DND-41 (cell line): ENCODE data around the gene IRF5.
"Not testable (repeated sequence)": the region's sequence is repeated elsewhere in the genome, so short reads cannot be mapped to it uniquely, and the experiment has no call there.

ENCODE experiments used
- ATAC-seq: fragments of 200-7000 bp; cut with Tn5 transposase; 3 replicates; pipeline ENCODE4 v1.9.1; 2021; ENCODE audit warnings: low read depth; ENCODE audit not compliant: insufficient read depth
- DNase-seq: peaks from one replicate; pipeline ENCODE4 v3.0.0-alpha.2; 2020
- H2AFZ ChIP-seq: 2 replicates; pipeline ENCODE4 v1.6.0; 2012; ENCODE audit warnings: low read depth, low read length
- H3K27ac ChIP-seq: 2 replicates; pipeline ENCODE4 v1.5.1; 2012; ENCODE audit warnings: low read length, inconsistent platforms
- H3K27me3 ChIP-seq: fragments of 200-600 bp; sonication (generic); 2 replicates; pipeline ENCODE4 v1.6.0; 2012; ENCODE audit warnings: low read length, mild to moderate bottlenecking, inconsistent platforms; ENCODE audit not compliant: insufficient read depth, poor library complexity
- H3K36me3 ChIP-seq: 2 replicates; pipeline ENCODE4 v1.5.1; 2012; ENCODE audit warnings: low read length, inconsistent platforms; ENCODE audit not compliant: insufficient read depth
- H3K4me1 ChIP-seq: 2 replicates; pipeline ENCODE4 v1.5.1; 2012; ENCODE audit warnings: mild to moderate bottlenecking, low read length; ENCODE audit not compliant: insufficient read depth
- H3K4me2 ChIP-seq: 2 replicates; pipeline ENCODE4 v1.6.0; 2012; ENCODE audit warnings: mild to moderate bottlenecking, moderate library complexity, low read length, inconsistent platforms; ENCODE audit not compliant: insufficient read depth
- H3K4me3 ChIP-seq, 2 experiments: fragments of 200-600 bp in 1 of 2; shearing (Covaris generic) in 1 of 2; 2 replicates each; pipeline ENCODE4 v1.5.1; 2012 to 2016; ENCODE audit warnings: inconsistent platforms in 2 of 2, low read length in 2 of 2, mild to moderate bottlenecking in 2 of 2, low read depth in 1 of 2, moderate library complexity in 1 of 2
- H3K79me2 ChIP-seq: 2 replicates; pipeline ENCODE4 v1.6.0; 2012; ENCODE audit warnings: low read length, inconsistent platforms; ENCODE audit not compliant: insufficient read depth
- H3K9ac ChIP-seq: 2 replicates; pipeline ENCODE4 v1.6.0; 2012; ENCODE audit warnings: low read depth, mild to moderate bottlenecking, inconsistent platforms, low read length, moderate library complexity
- H3K9me3 ChIP-seq: 2 replicates; pipeline ENCODE4 v1.5.1; 2012; ENCODE audit warnings: low read length, moderate library complexity, mild to moderate bottlenecking, inconsistent platforms; ENCODE audit not compliant: insufficient read depth, severe bottlenecking
- H4K20me1 ChIP-seq: 2 replicates; pipeline ENCODE4 v1.6.0; 2012; ENCODE audit warnings: low read length; ENCODE audit not compliant: insufficient read depth
- EZH2 ChIP-seq: IDR thresholded peaks from 3 replicates; pipeline ENCODE4 v1.6.1; 2012; ENCODE audit warnings: borderline replicate concordance, low read depth, mild to moderate bottlenecking, moderate library complexity, low read length, inconsistent platforms; ENCODE audit not compliant: severe bottlenecking
- TF ChIP-seq, protein P1 (sequence below): IDR thresholded peaks from 2 replicates; pipeline ENCODE4 v1.5.1; 2012; ENCODE audit warnings: borderline replicate concordance, low read length, moderate library complexity, mild to moderate bottlenecking; ENCODE audit not compliant: poor library complexity, severe bottlenecking; ENCODE audit errors: extremely low read depth

IRF5 gene

DNA sequence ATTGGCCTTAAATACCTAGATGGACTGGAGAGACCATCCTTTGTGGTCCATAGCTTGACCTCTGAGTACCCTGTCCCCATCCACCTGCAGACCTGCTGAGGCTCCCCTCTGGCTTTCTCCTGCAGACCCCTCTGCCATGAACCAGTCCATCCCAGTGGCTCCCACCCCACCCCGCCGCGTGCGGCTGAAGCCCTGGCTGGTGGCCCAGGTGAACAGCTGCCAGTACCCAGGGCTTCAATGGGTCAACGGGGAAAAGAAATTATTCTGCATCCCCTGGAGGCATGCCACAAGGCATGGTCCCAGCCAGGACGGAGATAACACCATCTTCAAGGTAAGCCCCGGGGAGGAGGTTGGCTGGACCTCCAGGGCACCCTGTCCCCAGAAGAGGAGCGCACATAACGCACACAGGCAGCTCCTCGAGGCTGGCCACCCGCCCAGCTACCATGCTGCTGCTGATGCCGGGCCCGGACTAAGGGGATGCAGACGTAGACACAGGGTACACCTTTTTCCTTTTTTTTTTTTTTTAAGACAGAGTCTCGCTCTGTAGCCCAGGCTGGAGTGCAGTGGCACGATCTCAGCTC, 4.3 kb downstream of the IRF5 start:
- no peak overlapping the region for H3K27ac ChIP-seq
- H4K20me1 ChIP-seq: no peaks in the 10 kb centered on the region
- H3K9ac ChIP-seq: no peak overlapping the region
- H3K79me2 ChIP-seq: no peaks in the 10 kb centered on the region
- H3K36me3 ChIP-seq: no peaks in the 10 kb centered on the region
- no peak overlapping the region for H3K4me3 ChIP-seq
- no peaks in the 10 kb centered on the region for H3K27me3 ChIP-seq
- ATAC-seq: no peak
- no peak overlapping the region for H2AFZ ChIP-seq
- TF ChIP-seq EZH2: no peak
- TF ChIP-seq, protein P1, sequence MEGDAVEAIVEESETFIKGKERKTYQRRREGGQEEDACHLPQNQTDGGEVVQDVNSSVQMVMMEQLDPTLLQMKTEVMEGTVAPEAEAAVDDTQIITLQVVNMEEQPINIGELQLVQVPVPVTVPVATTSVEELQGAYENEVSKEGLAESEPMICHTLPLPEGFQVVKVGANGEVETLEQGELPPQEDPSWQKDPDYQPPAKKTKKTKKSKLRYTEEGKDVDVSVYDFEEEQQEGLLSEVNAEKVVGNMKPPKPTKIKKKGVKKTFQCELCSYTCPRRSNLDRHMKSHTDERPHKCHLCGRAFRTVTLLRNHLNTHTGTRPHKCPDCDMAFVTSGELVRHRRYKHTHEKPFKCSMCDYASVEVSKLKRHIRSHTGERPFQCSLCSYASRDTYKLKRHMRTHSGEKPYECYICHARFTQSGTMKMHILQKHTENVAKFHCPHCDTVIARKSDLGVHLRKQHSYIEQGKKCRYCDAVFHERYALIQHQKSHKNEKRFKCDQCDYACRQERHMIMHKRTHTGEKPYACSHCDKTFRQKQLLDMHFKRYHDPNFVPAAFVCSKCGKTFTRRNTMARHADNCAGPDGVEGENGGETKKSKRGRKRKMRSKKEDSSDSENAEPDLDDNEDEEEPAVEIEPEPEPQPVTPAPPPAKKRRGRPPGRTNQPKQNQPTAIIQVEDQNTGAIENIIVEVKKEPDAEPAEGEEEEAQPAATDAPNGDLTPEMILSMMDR: no peak
- no peak overlapping the region for H3K4me2 ChIP-seq
- H3K9me3 ChIP-seq: no peaks in the 10 kb centered on the region
- no peaks in the 10 kb centered on the region for H3K4me1 ChIP-seq
- DNase-seq: no peak

DNA sequence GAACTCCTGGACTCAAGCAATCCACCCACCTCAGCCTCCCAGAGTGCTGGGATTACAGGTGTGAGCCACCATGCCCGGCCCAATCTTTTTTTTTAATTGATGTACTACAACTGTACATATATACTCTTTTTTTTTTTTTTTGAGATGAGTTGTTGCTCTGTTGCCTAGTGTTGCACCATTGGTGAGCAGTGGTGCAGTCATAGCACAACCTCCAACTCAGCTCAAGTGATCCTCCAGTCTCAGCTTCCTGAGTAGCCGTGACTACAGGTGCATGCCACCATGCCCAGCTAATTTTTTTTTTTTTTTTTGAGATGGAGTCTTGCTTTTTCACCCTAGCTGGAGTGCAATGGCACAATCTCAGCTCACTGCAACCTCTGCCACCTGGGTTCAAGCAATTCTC, 5.5 kb downstream of the IRF5 start:
- not testable (repeated sequence) for H4K20me1 ChIP-seq, H3K9me3 ChIP-seq, H3K4me3 ChIP-seq

DNA sequence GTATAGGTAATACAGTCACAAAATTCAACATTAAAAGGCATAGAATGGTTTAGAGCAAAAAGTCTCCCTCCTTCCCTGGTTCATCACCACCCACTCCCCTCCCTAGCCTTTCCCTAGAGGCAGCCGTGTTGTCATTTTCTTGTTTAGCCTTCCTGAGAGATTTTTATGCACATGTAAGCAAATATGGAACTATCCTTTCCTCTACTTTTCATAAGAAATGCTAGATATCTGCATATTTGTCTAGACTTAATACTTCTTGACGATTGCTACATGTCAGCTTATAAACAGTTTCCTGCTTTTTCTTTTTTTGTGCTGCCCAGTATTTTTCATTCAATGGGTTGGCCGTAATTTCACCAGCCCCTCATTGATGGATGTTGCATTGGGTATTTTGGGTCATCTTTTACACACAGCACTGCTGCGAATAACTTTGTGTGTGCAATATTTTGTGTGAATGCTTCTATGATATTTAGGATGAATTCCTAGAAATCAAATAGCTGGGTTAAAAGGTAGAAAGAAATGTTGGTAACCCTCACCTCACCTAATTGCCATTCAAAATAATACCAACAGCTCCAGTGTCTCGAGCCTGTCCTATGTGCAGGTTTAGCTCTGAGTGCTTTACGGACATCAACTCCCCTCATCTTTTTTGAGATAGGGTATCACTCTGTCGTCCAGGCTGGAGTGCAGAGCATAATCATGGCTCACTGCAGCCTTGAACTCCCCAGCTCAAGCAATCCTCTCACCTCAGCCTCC, 6.9 kb downstream of the IRF5 start:
- no peaks in the 10 kb centered on the region for H3K36me3 ChIP-seq
- no peak overlapping the region for H3K4me3 ChIP-seq
- H3K9me3 ChIP-seq: no peaks in the 10 kb centered on the region
- no peak overlapping the region for H3K4me2 ChIP-seq
- ATAC-seq (no peak), DNase-seq (no peak)
- no peak overlapping the region for H3K27ac ChIP-seq
- no peaks in the 10 kb centered on the region for H3K4me1 ChIP-seq
- H3K27me3 ChIP-seq: no peaks in the 10 kb centered on the region
- no peaks in the 10 kb centered on the region for H4K20me1 ChIP-seq
- H3K9ac ChIP-seq: no peak overlapping the region
- H3K79me2 ChIP-seq: no peaks in the 10 kb centered on the region
- no peak for TF ChIP-seq EZH2
- TF ChIP-seq, protein P1: no peak
- H2AFZ ChIP-seq: no peak overlapping the region

More for the DNA sequence above, 5.5 kb downstream of the IRF5 start:
- not testable (repeated sequence) for H3K4me1 ChIP-seq, H3K27me3 ChIP-seq, H3K4me2 ChIP-seq, H3K79me2 ChIP-seq, H2AFZ ChIP-seq, H3K27ac ChIP-seq, H3K36me3 ChIP-seq, H3K9ac ChIP-seq, DNase-seq, ATAC-seq

DNA sequence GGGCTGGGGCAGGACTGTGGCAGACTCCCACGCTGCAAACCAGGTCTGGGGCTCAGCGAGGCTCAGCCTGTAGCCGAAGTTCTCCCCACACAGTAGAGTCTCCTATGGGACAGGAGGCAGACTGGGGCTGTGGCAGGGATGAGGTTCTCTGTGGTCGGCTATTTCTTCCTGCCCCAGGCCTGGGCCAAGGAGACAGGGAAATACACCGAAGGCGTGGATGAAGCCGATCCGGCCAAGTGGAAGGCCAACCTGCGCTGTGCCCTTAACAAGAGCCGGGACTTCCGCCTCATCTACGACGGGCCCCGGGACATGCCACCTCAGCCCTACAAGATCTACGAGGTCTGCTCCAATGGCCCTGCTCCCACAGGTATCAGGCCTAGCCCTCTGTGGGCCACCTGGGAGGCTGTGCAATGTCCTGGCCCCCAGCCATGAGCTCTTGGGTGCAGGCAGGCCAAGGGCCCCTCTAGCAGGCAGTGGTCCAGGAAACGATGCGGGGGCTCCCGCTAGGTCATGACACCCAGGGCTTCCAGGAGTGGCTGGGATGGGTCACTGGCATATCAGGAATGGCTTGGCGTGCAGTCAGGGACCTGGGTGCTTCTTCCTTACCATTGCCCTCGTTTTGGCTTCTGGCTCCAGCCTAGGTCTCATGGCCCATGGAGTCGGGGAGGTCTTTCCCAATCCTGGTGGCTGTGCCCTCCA, 8.1 kb downstream of the IRF5 start:
- no peaks in the 10 kb centered on the region; the same call in 1 of the 2 replicates for H3K36me3 ChIP-seq
- no peak overlapping the region for H3K4me2 ChIP-seq
- no peak overlapping the region for H3K27ac ChIP-seq
- H3K79me2 ChIP-seq: no peaks in the 10 kb centered on the region
- H2AFZ ChIP-seq: no peak overlapping the region
- TF ChIP-seq EZH2: no peak
- TF ChIP-seq, protein P1: no peak
- DNase-seq (no peak), ATAC-seq (no peak)
- no peak overlapping the region for H3K9ac ChIP-seq
- no peaks in the 10 kb centered on the region for H3K4me1 ChIP-seq
- no peak overlapping the region for H3K4me3 ChIP-seq
- no peaks in the 10 kb centered on the region for H3K27me3 ChIP-seq
- no peaks in the 10 kb centered on the region for H4K20me1 ChIP-seq
- H3K9me3 ChIP-seq: no peaks in the 10 kb centered on the region
